Caki2 (cell line): ENCODE data around the gene MOV10L1. TPM values are rescaled to one million over a fixed set of nuclear protein-coding genes. Genes with fewer than 3 reads are reported as not detected.

Experiments
- DNase-seq: peaks from one replicate; pipeline ENCODE4 v3.0.0-alpha.2; 2015; ENCODE audit warnings: low read depth
- in situ Hi-C: cut with HindIII; loops from 2 replicates; pipeline ENCODE4 v1.10.0; 2016; ENCODE audit warnings: low sequenced_read_pairs, low pct_unique_long_range_greater_than_20kb, mixed read lengths
- total RNA-seq: library from RNA; depleted of rRNA; stranded (reverse); fragments of >200 nt; shearing (Covaris generic); gene quantifications from 2 replicates; pipeline ENCODE4 v1.2.3, GENCODE V29; 2014; ENCODE audit warnings: low replicate concordance

The MOV10L1 gene
- total RNA-seq, 1 experiment from 2014 or later: not detected

DNA sequence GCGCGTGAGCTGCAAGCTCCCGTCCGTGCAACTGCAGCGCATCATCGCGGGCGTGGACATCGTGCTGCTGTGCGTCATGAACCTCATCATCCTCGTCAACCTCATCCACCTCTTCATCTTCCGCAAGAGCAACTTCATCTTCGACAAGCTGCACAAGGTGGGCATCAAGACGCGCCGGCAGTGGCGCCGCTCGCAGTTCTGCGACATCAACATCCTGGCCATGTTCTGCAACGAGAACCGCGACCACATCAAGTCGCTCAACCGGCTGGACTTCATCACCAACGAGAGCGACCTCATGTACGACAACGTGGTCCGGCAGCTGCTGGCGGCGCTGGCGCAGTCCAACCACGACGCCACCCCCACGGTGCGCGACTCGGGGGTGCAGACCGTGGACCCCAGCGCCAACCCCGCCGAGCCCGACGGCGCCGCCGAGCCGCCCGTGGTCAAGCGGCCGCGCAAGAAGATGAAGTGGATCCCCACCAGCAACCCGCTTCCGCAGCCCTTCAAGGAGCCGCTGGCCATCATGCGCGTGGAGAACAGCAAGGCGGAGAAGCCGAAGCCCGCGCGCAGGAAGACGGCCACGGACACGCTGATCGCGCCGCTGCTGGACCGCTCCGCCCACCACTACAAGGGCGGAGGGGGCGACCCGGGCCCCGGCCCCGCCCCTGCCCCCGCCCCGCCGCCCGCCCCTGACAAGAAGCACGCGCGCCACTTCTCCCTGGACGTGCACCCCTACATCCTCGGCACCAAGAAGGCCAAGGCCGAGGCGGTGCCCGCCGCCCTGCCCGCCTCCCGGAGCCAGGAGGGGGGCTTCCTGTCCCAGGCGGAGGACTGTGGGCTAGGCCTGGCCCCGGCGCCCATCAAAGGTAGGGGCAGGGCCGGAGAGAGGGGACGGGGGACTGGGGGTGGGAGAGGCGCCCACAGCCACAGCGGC is 88.0 kb downstream of the MOV10L1 start:
- in situ Hi-C loops: no loop called here

DNA sequence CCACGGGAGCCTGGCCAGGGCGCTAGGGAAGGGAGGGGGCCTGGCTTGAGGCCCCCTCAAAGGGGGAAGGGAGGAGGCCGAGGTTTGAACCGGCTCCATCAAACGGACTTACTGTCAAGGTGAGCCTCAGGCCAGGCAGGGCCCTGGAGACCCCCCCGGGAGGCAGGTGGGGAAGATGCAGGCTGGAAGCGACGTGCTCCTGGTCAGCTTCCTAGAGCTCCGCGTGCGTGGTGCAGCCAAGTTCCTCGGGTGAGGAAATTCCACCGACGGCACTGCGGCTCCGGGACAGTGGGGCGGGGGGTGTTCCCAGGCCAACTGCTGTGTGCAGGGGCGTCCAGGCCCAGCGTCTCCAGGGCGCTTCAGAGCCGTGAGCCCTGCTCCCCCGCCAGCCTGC is 88.7 kb downstream of the MOV10L1 start:
- in situ Hi-C loops: no loop called here
- DNase-seq: no peak

More for the DNA sequence above, 88.0 kb downstream of the MOV10L1 start:
- no peak for DNase-seq

DNA sequence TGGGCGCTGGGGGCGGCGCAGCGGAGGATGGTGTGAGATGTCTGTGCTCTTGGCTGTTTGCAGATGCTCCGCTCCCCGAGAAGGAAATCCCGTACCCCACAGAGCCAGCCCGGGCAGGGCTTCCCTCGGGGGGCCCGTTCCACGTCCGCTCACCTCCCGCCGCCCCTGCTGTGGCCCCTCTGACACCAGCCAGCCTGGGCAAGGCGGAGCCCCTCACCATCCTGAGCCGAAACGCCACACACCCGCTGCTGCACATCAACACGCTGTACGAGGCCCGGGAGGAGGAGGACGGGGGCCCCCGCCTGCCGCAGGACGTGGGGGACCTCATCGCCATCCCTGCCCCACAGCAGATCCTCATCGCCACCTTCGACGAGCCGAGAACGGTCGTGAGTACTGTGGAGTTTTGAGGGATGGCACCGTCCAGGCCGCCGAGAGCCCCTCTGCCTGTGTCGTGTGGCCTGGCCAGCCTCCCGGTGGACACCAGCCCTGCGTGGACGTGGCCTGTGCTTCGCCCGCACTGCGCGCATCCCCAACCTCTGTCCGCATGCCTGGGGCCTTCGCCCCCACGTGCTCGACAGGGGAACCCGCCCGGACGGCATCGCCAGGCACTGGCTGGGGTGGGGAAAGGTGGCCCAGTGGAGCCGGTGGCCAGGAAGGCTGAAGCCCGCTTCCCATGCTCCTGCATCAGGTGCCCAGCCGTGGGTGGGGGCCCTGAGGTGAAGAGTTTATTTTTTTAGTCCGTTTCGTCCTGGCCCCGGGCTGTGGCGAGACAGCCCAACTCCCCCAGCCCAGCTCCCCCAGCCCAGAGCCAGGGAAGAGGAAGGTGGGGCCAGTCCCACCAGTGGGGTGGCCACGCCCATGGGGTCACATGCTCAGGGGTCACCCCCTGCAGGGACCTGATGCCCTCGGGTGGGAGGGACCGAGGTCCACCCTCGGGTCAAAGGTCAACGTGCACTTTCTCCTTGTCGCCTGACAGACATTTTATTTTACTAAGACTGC is 89.4 kb downstream of the MOV10L1 start:
- in situ Hi-C loops: no loop called here
- no peak for DNase-seq

DNA sequence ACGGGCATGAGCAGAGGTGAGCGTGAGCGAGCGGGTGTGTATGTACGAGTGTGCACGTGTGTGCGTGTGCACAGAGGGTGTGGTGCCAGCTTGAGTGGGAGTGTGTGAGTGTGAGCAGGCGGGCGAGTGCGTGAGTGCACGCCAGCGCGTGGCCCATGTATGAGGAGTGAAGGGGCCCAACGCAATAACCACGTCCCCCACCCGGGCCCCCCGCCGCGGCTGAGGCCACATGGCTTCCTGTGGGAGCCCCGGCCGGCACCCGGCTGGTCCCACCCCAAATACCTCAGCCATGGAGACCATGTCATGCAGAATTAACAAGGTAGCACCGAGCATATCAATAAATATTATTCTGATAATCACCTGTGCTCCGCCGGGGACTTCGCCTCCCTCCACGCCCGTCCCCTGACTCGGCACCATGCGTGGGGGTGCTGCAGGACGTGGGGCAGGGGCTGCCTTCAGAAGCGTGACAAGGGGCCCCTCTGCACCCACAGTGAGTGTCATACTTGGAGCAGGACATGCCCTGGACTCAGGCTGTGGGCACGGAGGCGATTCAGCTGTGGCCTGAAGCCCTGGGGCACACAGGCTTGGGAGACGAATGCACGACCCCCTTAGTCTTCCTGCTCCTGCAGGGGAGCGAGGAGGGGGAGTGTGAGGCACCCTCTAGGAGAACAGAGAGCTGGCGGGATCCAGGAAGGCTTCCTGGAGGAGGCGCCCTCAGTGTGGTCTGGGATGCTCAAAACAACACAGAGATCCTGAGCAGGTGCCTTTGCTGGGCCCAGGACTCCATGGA is 90.3 kb downstream of the MOV10L1 start:
- DNase-seq: no peak
- in situ Hi-C loops: no loop called here

DNA sequence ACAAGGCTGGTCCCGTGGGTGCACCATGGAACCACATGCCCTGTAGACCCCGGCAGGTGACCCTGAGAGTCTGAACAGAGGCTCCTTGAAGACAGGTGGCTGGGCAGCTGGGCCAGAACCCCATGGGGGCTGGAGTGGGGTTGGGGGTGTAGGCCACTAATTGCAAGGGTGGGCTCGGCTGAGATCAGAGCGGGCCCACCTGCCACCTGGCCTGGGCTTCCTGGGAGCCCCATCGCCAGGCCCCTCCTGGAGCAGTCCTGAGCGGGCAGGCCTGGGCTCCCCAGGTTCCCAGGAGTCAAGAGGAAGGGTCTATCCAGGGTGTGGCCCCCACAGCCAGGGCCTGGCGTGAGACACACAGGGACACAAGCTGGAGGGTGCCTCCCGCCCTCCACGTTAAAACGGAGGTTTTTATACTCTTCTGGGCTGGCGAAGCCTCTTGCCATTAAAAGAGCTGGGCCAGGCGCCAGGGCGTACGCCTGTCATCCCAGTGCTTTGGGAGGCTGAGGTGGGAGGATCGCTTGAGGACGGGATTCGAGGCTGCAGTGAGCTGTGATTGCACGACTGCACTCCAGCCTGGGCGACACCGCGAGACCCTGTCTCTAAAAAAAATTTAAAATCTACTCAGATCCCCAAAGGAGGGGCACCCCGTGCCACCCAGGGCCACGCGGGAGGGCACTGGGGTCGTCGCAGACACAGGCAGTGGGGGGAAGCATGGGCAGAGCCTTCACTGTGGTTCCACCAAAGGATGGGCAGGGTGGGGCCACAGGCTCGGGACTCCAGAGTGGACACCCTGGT is 91.1 kb downstream of the MOV10L1 start:
- DNase-seq: no peak
- in situ Hi-C loops: no loop called here

DNA sequence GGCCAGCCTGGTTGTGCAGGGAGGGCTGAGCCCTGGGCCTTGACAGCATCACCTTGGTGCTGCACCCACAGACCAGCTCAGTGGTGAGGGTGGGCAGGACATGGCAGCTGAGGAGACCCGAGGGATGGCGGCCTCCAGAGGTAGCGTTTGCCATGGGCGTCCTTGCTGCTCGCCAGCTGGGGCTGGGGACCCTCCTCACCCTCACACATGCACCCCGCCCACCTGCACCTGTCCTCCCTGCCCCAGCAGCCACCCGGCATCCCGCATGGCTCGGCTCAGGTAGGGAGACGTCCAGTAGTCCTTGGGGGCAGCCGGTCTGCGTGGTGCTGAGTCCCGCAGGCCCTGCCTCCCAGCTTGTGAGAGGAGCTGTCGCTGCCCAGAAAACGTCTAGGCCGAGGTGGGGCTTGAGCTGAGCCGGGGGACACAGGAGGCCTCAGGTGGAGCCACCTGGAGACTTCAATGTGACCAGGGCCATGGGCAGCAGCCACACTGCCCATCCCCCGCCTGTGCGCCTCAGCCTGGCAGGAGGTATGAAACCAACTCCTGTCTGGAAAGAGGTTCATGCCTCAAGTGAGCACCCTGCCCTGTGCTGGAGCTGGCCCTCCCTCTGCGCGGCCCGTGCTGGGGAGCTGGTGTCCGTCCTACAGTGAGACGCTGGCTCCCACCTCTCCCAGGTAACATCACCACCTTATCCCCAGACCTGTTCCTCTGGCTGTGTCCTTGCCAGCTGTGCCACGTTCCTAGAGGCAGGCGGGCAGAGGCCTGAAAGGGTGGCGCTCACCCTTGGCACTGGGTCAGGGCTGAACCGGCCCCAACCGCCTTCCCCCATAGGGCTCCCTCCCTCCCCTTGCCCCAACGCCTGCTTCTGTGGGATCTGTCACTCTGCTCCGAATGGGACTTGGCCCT is 92.6 kb downstream of the MOV10L1 start:
- no peak for DNase-seq
- in situ Hi-C loops: no loop called here

DNA sequence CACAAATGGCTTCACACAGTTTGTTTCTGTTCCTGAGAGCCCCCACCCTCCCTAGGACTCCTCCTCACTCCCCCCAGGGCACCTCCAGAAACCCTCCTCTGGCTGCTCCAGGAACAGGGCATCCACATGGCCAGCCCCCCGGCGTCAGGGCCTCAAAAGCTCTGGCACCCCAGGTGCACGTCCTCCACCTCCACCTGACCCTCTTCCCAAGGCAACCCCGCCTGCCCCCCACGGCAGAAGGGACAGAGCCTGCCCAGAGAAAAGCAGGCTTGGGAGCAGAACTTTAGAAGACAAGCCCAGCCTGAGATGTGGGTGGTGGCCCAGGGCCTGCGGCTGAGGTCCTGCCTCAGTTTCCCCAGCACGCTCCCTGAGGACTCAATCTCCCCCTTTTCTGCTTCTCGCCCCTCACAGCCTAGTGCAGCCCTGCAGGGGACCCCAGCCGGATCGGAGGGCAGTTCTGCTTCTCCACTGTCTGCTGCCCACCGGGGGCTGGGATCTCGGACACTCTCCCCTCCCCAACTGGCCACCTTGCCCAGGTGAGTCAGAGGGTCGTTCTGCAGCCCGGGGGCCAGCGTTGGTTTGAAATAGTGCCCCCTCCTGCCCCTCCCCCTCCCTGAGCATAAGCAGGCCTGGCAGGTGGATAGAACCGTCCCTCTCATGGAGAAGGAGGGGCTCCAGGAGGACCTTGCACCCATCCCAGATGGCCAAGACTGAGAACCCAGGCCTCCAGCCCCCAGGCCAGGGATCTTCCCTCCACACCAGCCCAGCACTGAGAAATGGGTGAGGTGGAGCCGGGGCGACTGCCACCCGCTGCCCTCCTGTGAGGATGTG is 93.5 kb downstream of the MOV10L1 start:
- in situ Hi-C loops: no loop called here

DNA sequence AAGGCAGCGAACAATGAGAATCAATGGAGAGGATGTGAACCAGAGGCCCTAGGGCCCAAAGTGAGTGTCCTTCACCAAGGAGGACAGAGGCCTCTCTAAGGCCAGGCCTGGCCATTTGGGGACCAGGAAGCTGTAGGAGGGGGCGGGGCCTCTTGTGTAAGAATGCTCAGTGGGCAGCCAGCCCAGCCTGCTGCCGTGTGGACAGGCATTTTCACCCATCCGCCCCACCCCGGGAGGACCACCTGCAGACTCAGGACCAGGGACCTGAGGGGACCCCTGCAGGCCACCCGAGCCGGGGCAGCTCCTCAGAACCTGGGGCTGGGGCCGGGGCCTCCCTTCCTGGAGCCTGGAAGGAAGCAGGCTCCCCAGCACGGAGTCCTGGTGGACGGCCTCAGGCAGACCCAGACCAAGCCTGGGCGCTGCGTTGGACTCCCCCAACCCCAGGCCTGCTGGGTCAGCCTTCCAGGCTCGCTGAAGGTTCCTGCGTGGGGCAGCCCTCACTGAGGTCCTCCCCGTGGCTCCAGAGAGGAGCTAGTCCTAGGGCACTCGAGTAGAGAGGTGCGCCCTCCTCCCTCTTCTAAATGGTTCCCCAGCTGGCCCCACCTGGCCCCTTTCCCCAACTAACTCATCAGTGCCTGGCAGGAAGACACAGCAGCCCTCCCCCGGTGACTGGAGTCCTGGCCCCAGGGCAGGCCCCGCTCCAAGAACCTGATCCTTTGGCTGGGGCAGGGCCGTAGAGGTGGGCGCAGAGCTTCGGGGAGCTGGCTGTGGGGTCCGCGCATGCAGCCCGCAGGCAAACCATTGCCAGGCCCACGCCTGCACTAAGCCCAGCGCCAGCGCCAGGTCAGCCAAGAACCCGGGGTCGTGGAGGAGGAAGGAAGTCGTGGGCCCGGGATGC is 94.4 kb downstream of the MOV10L1 start:
- in situ Hi-C loops: no loop called here
- DNase-seq: no peak

More for the DNA sequence above, 93.5 kb downstream of the MOV10L1 start:
- DNase-seq: no peak

DNA sequence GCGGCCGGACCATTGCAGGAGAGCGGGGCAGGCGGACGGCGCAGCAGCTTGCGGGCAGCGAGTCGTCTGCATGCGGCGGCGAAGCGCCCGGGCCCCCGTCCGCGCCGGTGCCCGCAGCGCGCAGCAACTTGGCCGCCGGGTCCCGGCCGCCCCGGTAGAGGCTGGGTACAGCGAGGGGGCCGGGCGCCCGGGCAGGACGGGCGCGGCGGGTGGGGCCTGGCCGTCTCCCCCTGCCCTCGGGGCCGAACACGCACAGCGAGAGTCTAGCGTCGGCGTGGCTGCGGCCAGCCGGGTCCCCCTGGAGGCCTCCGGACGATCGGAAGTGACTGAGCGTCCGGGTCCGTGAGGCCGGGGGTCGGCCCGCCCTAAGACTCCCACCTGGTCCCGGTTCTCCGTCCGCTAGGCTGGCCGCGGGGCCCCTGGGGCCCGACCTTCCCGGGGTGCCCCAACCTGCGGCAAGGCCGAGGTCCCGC is 95.1 kb downstream of the MOV10L1 start:
- in situ Hi-C loops: no loop called here

DNA sequence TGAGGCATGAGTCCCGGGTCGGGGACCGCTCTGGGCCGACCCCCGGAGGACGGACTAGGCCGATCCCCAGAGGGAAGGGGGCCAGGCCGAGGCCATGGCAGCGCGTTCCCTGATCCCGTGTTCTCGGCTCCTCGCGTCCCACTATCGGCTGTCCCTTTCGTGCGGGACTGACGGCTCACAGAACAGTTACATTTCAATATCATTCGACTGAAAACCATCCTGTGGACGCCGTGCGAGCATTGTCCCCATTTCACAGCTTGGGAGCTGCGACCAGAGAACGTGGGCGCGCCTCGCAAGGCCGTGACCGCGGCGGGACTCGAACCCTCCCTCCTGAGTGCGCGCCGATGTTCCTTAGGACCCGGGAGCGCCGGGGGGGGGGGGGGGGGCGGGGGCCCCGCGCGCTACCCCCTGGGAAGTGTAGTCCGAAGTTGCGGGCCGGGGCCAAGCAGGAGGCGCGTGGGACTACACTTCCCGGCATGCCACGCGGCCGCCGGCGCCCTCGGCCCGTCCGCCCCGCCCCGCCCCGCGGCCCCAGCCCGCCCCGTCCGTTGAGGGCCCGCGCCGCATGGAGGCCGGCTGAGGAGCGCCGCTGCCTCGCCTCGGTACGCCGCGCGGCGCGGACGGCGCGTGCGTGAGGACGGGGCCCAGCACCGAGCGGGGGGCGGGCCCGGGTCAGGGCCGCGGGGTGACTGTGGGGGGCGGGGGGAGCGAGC is 95.7 kb downstream of the MOV10L1 start, which contains the start of gene TRABD:
Gene TRABD (plus strand): TSS at position 539 of the 713 bp plus-strand sequence. CDS start 7,148 bp downstream, outside the sequence.
- DNase-seq: peak; percentile 65
- in situ Hi-C loops: no loop called here

More for the DNA sequence above, 95.1 kb downstream of the MOV10L1 start:
- no peak for DNase-seq

DNA sequence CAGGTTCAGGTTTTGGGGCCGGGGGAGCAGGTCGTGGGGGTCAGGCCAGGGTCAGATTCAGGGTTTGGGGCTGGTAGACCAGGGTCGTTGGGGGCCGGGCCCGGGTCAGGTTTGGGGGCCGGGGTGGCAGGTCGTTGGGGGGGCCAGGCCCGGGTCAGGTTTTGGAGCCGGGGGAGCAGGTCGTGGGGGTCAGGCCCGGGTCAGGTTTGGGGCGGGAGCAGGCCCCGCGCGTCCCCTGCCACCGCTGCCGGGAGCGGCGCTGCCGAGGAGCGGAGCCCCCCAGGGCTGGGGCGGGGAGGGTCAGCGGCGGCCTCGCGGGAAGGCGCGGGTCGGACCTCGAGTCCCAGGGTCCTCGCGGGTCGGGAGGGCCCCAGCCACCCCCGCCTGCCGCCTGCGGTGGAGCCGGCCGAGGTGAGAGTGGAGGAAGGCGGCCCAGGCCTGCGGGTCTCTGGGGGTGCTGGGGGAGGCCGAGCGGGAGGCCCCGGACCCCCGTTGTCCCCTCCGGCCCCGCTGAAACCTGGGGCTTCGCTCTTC is 96.4 kb downstream of the MOV10L1 start:
- in situ Hi-C loops: no loop called here
- no peak for DNase-seq

DNA sequence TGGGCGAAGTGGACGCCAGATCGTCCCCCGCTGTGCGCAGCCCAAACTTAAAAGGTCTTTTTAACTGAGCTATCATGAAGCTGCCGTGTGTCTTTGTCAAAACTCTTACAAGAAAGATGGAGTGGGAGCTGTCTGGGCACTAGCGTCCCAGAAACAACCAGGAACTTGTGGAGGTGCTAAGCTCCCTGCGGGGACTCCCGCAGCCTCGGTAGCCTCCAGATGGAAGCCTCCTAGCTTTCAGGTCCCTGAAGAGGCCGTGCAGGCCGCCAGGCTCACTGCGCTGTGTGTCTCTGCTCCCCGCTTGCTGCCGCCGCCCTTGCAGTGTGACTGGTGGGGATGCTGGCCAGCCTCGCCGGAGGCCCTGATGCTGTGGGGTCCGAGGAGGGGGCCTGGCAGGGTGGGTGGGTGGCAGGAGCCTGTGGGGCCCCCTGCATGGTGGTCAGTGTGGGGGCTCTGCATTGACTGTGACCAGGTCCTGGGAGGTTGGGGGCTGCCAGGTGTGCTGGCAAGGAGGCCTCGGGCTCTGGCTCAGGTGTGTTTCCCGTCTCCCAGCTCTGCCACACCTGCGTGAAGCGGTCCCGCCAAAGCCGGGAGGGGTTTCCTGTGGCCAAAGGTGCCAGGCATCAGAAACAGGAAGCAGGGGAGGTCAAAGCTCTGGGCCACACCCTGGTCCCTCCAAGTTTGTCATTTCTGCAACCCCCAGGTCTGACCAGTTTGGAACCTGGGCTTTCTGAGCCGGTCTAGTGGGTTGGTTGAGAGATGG is 97.1 kb downstream of the MOV10L1 start:
- in situ Hi-C loops: no loop called here
- no peak for DNase-seq

DNA sequence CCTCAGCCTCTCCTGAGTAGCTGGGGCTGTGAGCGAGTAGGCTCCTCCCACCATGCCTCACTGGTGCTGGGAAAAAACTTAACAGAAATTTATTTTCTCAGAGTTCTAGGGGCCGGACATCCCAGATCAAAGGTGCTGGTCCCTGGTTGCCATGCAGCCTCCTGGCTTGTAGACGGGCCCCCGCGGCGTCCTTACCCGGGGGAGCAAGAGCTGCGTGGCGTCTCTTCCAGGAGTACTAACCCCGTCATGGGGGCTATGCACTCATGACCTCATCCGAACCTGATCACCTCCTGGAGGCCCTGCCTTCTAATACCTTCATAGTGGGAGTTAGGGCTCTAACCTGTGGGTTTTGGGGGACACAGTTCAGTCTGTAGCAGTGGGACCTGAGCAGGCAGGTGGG is 98.5 kb downstream of the MOV10L1 start:
- in situ Hi-C loops: no loop called here
- DNase-seq: no peak
